Activated CD8-positive, alpha-beta T cell treated with anti-CD3 and anti-CD28 coated beads for 36 hours (primary cell): ENCODE data around the gene ZNF17. TPM values are rescaled to one million over a fixed set of nuclear protein-coding genes. Genes with fewer than 3 reads are reported as not detected.
"Not testable (repeated sequence)": the region's sequence is repeated elsewhere in the genome, so short reads cannot be mapped to it uniquely, and the experiment has no call there.

Experiments used
- ATAC-seq: fragments of 200-7000 bp; cut with Tn5 transposase; one replicate; pipeline ENCODE4 v1.10.0; 2021; ENCODE audit warnings: mild to moderate bottlenecking, moderate library complexity
- CTCF ChIA-PET: fragments of 350-600 bp; sonication (Branson Sonifier 250); formaldehyde crosslinking; loops from one replicate; lab custom pipeline; 2021; ENCODE audit warnings: antibody characterized with exemption; lab: Charles Lee
- POLR2A ChIA-PET: fragments of 350-600 bp; sonication (Branson Sonifier 250); formaldehyde crosslinking; loops from one replicate; lab custom pipeline; 2021; ENCODE audit warnings: antibody characterized with exemption; lab: Charles Lee
- DNase-seq: peaks from one replicate; pipeline ENCODE4 v3.0.0-alpha.2; 2020
- H3K27ac Mint-ChIP-seq: one replicate; pipeline ENCODE4 v1.8.0; 2021; ENCODE audit warnings: mild to moderate bottlenecking, mixed read lengths
- H3K27me3 Mint-ChIP-seq: one replicate; pipeline ENCODE4 v1.8.0; 2021; ENCODE audit warnings: mixed read lengths
- H3K36me3 Mint-ChIP-seq: one replicate; pipeline ENCODE4 v1.8.0; 2021; ENCODE audit warnings: low read depth, mixed read lengths
- H3K4me1 Mint-ChIP-seq: one replicate; pipeline ENCODE4 v1.8.0; 2021; ENCODE audit warnings: low read depth, mixed read lengths
- H3K4me3 Mint-ChIP-seq: one replicate; pipeline ENCODE4 v1.8.0; 2021; ENCODE audit warnings: mild to moderate bottlenecking, moderate library complexity, mixed read lengths
- H3K9me3 Mint-ChIP-seq: one replicate; pipeline ENCODE4 v1.8.0; 2021; ENCODE audit warnings: mixed read lengths
- intact Hi-C: fragments of 100-400 bp; cut with micrococcal nuclease; formaldehyde crosslinking; loops from one replicate; pipeline ENCODE4 v1.10.0; 2022
- total RNA-seq, 2 experiments: library from RNA; stranded (reverse); gene quantifications; one replicate each; pipeline ENCODE4 v1.2.3, GENCODE V29; 2021
- TF ChIP-seq, protein P1 (sequence below): fragments of 200-600 bp; IDR thresholded peaks from one replicate; pipeline ENCODE4 v1.8.0; 2022; ENCODE audit warnings: antibody characterized with exemption, mild to moderate bottlenecking

Gene ZNF17
- total RNA-seq, 2 experiments from 2014 or later, result 5.7 to 8.8 TPM

DNA sequence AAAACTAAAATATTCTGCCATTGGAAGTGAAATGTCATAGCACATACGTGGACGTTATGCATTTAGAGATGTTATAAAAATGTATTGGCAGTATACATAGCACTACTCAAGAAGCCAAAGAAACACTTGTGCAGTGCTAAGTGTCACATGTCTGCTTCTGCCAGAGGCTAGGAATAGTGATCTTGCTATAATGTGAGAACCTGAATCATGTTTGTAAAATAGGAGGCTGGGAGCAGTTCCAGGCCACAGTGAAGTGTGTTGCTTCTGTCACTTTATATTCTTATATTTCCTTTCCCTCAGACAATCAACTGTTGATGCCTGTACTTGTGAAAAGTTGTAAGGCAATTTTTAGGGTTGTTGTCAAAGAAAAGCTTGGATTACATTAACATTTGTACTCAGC lies 44.2 kb upstream of the ZNF17 start:
- intact Hi-C loops, result loop anchor here (10.0 kb wide), 1 partner anchor 82 kb away; the partner anchor contains the start of gene ZNF460
- peaks cover 15% of the 10 kb centered on the region for H3K9me3 Mint-ChIP-seq
- CTCF ChIA-PET, result no interaction called here
- DNase-seq (no peak), ATAC-seq (no peak)
- peaks cover 35% of the 10 kb centered on the region for H3K36me3 Mint-ChIP-seq
- no peaks in the 10 kb centered on the region for H3K27me3 Mint-ChIP-seq
- H3K27ac Mint-ChIP-seq, result no peak overlapping the region
- POLR2A ChIA-PET, result no interaction called here
- peaks cover 14% of the 10 kb centered on the region for H3K4me1 Mint-ChIP-seq
- no peak overlapping the region for H3K4me3 Mint-ChIP-seq
- TF ChIP-seq, protein P1, sequence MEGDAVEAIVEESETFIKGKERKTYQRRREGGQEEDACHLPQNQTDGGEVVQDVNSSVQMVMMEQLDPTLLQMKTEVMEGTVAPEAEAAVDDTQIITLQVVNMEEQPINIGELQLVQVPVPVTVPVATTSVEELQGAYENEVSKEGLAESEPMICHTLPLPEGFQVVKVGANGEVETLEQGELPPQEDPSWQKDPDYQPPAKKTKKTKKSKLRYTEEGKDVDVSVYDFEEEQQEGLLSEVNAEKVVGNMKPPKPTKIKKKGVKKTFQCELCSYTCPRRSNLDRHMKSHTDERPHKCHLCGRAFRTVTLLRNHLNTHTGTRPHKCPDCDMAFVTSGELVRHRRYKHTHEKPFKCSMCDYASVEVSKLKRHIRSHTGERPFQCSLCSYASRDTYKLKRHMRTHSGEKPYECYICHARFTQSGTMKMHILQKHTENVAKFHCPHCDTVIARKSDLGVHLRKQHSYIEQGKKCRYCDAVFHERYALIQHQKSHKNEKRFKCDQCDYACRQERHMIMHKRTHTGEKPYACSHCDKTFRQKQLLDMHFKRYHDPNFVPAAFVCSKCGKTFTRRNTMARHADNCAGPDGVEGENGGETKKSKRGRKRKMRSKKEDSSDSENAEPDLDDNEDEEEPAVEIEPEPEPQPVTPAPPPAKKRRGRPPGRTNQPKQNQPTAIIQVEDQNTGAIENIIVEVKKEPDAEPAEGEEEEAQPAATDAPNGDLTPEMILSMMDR, result no peak

DNA sequence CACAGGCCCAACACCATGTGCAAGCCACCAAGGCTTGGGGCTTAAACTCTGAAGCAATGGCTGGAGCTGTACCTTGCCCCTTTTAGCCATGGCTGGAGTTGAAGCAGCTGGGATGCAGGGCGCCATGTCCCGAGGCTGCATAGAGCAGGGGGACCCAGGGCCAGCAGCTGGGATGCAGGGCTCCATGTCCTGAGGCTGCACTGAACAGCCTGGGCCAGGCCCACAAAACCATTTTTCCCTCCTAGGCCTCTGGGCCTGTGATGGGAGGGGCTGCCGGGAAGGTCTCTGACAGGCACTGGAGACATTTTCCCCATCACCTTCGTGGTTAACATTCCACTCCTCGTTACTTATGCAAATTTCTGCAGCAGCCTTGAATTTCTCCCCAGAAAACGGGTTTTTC lies 36.8 kb upstream of the ZNF17 start:
- Mint-ChIP-seq H3K27me3 (no peaks in the 10 kb centered on the region), H3K4me1 (no peaks in the 10 kb centered on the region), H3K4me3 (no peak overlapping the region), H3K27ac (no peak overlapping the region), H3K36me3 (peaks cover 85% of the 10 kb centered on the region), H3K9me3 (peaks cover 47% of the 10 kb centered on the region)
- ChIA-PET CTCF (no interaction called here), POLR2A (no interaction called here)
- TF ChIP-seq, protein P1, result no peak
- no peak for ATAC-seq
- intact Hi-C loops, result no loop called here
- DNase-seq, result no peak

- ATAC-seq, H3K4me1 Mint-ChIP-seq, DNase-seq, POLR2A ChIA-PET, intact Hi-C loops, H3K4me3 Mint-ChIP-seq, H3K27me3 Mint-ChIP-seq, H3K27ac Mint-ChIP-seq, CTCF ChIA-PET: not testable (repeated sequence)
- Mint-ChIP-seq H3K9me3 (peaks cover 52% of the 10 kb centered on the region), H3K36me3 (peaks cover 88% of the 10 kb centered on the region)
Observed at GRCh38 chr19:57374647-57375046, 36.3 kb upstream of the ZNF17 start.

GRCh38 chr19:57376151-57376550 lies 34.8 kb upstream of the ZNF17 start:
- peaks cover 64% of the 10 kb centered on the region for H3K9me3 Mint-ChIP-seq
- H3K27ac Mint-ChIP-seq, result no peak overlapping the region
- CTCF ChIA-PET, result no interaction called here
- POLR2A ChIA-PET, result no interaction called here
- TF ChIP-seq, protein P1, result no peak
- H3K4me3 Mint-ChIP-seq, result no peak overlapping the region
- no peaks in the 10 kb centered on the region for H3K27me3 Mint-ChIP-seq
- DNase-seq (no peak), ATAC-seq (no peak)
- no peaks in the 10 kb centered on the region for H3K4me1 Mint-ChIP-seq
- intact Hi-C loops, result no loop called here
- peaks cover 83% of the 10 kb centered on the region for H3K36me3 Mint-ChIP-seq

DNA sequence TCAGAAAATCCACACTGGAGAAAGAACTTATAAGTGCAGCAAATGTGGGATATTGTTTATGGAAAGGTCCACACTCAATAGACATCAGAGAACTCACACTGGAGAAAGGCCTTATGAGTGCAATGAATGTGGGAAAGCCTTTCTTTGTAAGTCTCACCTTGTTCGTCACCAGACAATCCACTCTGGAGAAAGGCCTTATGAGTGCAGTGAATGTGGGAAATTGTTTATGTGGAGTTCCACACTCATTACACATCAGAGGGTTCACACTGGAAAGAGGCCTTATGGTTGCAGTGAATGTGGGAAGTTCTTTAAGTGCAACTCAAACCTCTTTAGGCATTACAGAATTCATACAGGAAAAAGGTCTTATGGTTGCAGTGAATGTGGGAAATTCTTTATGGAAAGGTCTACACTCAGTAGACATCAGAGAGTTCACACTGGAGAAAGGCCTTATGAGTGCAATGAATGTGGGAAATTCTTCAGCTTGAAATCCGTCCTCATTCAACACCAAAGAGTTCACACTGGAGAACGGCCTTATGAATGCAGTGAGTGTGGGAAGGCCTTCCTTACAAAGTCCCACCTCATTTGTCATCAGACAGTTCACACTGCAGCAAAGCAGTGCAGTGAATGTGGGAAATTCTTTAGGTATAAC lies 33.3 kb upstream of the ZNF17 start:
- Mint-ChIP-seq H3K4me3 (no peak overlapping the region), H3K9me3 (peaks cover 62% of the 10 kb centered on the region), H3K27ac (no peak overlapping the region), H3K27me3 (no peaks in the 10 kb centered on the region), H3K36me3 (peaks cover 69% of the 10 kb centered on the region), H3K4me1 (no peaks in the 10 kb centered on the region)
- ChIA-PET POLR2A (interaction anchor here (0.9 kb wide), 1 partner anchor 12 kb away, joined by 3 read pairs; the partner anchor contains the start of gene ZNF548), CTCF (no interaction called here)
- intact Hi-C loops, result no loop called here
- TF ChIP-seq, protein P1, result no peak
- no peak for DNase-seq
- ATAC-seq, result no peak
